Natural killer cell (primary cell): ENCODE results near the gene FXYD7. TPM values are rescaled to one million over a fixed set of nuclear protein-coding genes. Genes with fewer than 3 reads are reported as not detected.

ENCODE experiments used
- ATAC-seq, 3 donors: fragments of 150-1000 bp in 2 of 3; fragments of 200-7000 bp in 1 of 3; cut with Tn5 transposase; 1 replicate in 1 of 3; 2 replicates in 2 of 3; pipeline ENCODE4 v1.10.0; 2021; ENCODE audit warnings: mild to moderate bottlenecking in 2 of 3, moderate library complexity in 2 of 3
- DNase-seq, 2 donors: peaks; one replicate each; pipeline versions ENCODE4 v3.0.0 to v3.0.0-alpha.2; 2013 to 2021; ENCODE audit warnings: mixed read lengths in 1 of 2
- H3K27ac ChIP-seq: one replicate; pipeline ENCODE4 v1.5.1; 2013; ENCODE audit warnings: mild to moderate bottlenecking, low read length
- H3K27me3 ChIP-seq: one replicate; pipeline ENCODE4 v1.6.1; 2013; ENCODE audit warnings: low read length; ENCODE audit not compliant: control insufficient read depth, insufficient read depth
- H3K36me3 ChIP-seq: one replicate; pipeline ENCODE4 v1.6.1; 2013; ENCODE audit warnings: low read length; ENCODE audit not compliant: control insufficient read depth, insufficient read depth
- H3K4me1 ChIP-seq: one replicate; pipeline ENCODE4 v1.6.1; 2013; ENCODE audit warnings: low read length; ENCODE audit not compliant: control insufficient read depth, insufficient read depth
- H3K4me3 ChIP-seq: one replicate; pipeline ENCODE4 v1.5.1; 2013; ENCODE audit warnings: low read length
- H3K9me3 ChIP-seq: one replicate; pipeline ENCODE4 v1.6.1; 2013; ENCODE audit warnings: low read length; ENCODE audit not compliant: control insufficient read depth, insufficient read depth
- H3K27ac Mint-ChIP-seq, 2 donors: one replicate each; pipeline ENCODE4 v1.8.0; 2022; ENCODE audit warnings: mild to moderate bottlenecking in 2 of 2, mixed read lengths in 2 of 2, moderate library complexity in 1 of 2
- H3K27me3 Mint-ChIP-seq, 2 donors: one replicate each; pipeline ENCODE4 v1.8.0; 2022; ENCODE audit warnings: low read depth in 2 of 2, mixed read lengths in 2 of 2
- H3K36me3 Mint-ChIP-seq: one replicate; pipeline ENCODE4 v1.8.0; 2022; ENCODE audit warnings: mixed read lengths
- H3K4me1 Mint-ChIP-seq, 2 donors: one replicate each; pipeline ENCODE4 v1.8.0; 2022; ENCODE audit warnings: mixed read lengths in 2 of 2
- H3K4me3 Mint-ChIP-seq: one replicate; pipeline ENCODE4 v1.8.0; 2022; ENCODE audit warnings: mild to moderate bottlenecking, moderate library complexity, mixed read lengths
- H3K9me3 Mint-ChIP-seq, 2 donors: one replicate each; pipeline ENCODE4 v1.8.0; 2022; ENCODE audit warnings: mixed read lengths in 2 of 2
- WGBS: methylation state at CpG from one replicate; pipeline ENCODE4 v1.1.7; 2013; ENCODE audit warnings: missing lambda C conversion rate; ENCODE audit not compliant: insufficient coverage; 5-methylcytosine and 5-hydroxymethylcytosine counted together
- intact Hi-C: fragments of 100-400 bp; cut with micrococcal nuclease; formaldehyde crosslinking; loops from one replicate; pipeline ENCODE4 v1.14.2; 2022
- total RNA-seq, 4 donors: library from RNA; stranded (reverse); fragments of 120-200 nt in 1 of 4; gene quantifications; one replicate each; pipeline versions ENCODE4 v1.2.3 to v1.2.4, GENCODE V29; 2013 to 2022
- TF ChIP-seq, protein P1 (sequence below): fragments of 200-600 bp; IDR thresholded peaks from one replicate; pipeline ENCODE4 v1.8.0; 2022; ENCODE audit warnings: antibody characterized with exemption

Gene FXYD7, protein sequence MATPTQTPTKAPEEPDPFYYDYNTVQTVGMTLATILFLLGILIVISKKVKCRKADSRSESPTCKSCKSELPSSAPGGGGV
- 1 to 10 TPM; 4.0 to 5.4 (median 4.9) TPM for total RNA-seq
- total RNA-seq (2013): 7.9 TPM

DNA sequence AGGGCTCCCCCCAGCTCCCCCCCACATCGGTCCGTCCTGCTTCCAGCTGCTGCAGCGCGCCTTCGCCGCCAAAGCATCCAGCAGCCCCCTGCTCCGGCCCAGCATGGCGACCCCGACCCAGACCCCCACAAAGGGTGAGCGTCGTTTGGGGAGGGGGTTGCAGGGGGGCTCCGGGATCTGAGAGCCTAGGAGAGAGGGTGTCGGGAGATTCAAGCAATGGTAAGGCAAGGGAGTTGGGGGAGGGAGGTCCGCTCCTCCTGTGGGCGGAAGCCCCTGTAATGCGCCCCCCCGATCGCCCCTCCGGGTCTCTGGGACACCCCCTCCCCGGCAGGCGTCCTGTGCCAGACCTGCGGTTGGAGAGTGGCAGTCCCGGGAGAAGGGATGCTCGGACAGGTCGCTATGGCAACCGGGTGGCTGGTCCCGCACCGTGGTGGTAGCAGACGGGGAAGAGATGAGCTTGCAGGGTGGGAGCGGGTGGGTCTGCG, at the start of gene FXYD7:
FXYD7 (plus strand) TSS at position 25 of the 485 bp plus-strand sequence; CDS start at position 104, 79 bp downstream.
- peak within 1 kb of the TSS; percentile 43 for H3K4me3 ChIP-seq
- H3K4me1 Mint-ChIP-seq: peaks cover 22 to 39% of the 10 kb centered on the region in 2 donors

DNA sequence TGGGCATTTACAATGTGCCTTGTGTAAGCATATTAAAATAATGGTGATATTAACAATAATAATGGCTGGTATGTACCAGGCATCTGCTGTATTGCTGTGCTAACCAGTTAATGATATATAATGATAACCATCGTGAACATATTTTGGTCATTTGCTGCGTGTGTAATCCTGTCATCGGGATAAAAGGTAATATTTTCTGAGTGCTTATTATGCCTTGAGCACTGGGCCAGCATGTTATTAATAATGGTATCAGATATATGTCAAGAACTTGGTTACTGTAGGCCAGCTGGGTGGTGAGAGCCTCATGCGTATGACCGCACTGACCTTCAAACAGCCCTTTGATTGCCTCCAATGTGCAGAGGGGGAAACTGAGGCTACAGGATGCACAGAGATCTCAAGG, 49.6 kb upstream of the FXYD7 start:
- Mint-ChIP-seq H3K27ac (no peak overlapping the region), H3K9me3 (no peaks in the 10 kb centered on the region), H3K27me3 (peaks cover 0 to 9% of the 10 kb centered on the region in 2 donors), H3K4me3 (no peak overlapping the region), H3K36me3 (no peaks in the 10 kb centered on the region), H3K4me1 (no peaks in the 10 kb centered on the region)
- H3K27me3 ChIP-seq: peaks cover 6% of the 10 kb centered on the region
- H3K27ac ChIP-seq: no peak overlapping the region
- TF ChIP-seq, protein P1, sequence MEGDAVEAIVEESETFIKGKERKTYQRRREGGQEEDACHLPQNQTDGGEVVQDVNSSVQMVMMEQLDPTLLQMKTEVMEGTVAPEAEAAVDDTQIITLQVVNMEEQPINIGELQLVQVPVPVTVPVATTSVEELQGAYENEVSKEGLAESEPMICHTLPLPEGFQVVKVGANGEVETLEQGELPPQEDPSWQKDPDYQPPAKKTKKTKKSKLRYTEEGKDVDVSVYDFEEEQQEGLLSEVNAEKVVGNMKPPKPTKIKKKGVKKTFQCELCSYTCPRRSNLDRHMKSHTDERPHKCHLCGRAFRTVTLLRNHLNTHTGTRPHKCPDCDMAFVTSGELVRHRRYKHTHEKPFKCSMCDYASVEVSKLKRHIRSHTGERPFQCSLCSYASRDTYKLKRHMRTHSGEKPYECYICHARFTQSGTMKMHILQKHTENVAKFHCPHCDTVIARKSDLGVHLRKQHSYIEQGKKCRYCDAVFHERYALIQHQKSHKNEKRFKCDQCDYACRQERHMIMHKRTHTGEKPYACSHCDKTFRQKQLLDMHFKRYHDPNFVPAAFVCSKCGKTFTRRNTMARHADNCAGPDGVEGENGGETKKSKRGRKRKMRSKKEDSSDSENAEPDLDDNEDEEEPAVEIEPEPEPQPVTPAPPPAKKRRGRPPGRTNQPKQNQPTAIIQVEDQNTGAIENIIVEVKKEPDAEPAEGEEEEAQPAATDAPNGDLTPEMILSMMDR: no peak
- no peak for DNase-seq
- no peaks in the 10 kb centered on the region for H3K36me3 ChIP-seq
- peaks cover 4% of the 10 kb centered on the region for H3K4me1 ChIP-seq
- intact Hi-C loops: no loop called here
- H3K4me3 ChIP-seq: no peak overlapping the region
- no peak for ATAC-seq
- no peaks in the 10 kb centered on the region for H3K9me3 ChIP-seq
- WGBS: 97% methylated on average over 5 of the region's 5 CpGs

More for the DNA sequence above, at the start of gene FXYD7:
- Mint-ChIP-seq H3K27ac (peak within 1 kb of the TSS in 1 of 2 donors; percentile 80), H3K9me3 (no peaks in the 10 kb centered on the region), H3K4me3 (peak within 1 kb of the TSS; percentile 81), H3K36me3 (no peaks in the 10 kb centered on the region), H3K27me3 (peaks cover 0 to 13% of the 10 kb centered on the region in 2 donors)
- TF ChIP-seq, protein P1: peak; percentile 50
- H3K36me3 ChIP-seq: no peaks in the 10 kb centered on the region
- intact Hi-C loops: loop anchor here (1.0 to 5.0 kb wide), 3 partner anchors 69 to 171 kb away; no protein-coding TSS in a partner anchor
- ATAC-seq (no peak), DNase-seq (peak in 1 of 2 donors; percentile 46)
- H3K27ac ChIP-seq: no peak within 1 kb of the TSS
- H3K27me3 ChIP-seq: peaks cover 11% of the 10 kb centered on the region
- H3K9me3 ChIP-seq: no peaks in the 10 kb centered on the region
- WGBS: 6% methylated on average over 26 of the region's 31 CpGs
- peaks cover 46% of the 10 kb centered on the region for H3K4me1 ChIP-seq

- H3K4me1 Mint-ChIP-seq: no peaks in the 10 kb centered on the region
- no peak overlapping the region for H3K27ac Mint-ChIP-seq
- H3K27me3 Mint-ChIP-seq: peaks cover 0 to 9% of the 10 kb centered on the region in 2 donors
- intact Hi-C loops: no loop called here
- H3K4me1 ChIP-seq: peaks cover 4% of the 10 kb centered on the region
- no peak overlapping the region for H3K4me3 ChIP-seq
- H3K4me3 Mint-ChIP-seq: no peak overlapping the region
- H3K9me3 ChIP-seq: no peaks in the 10 kb centered on the region
- no peak overlapping the region for H3K27ac ChIP-seq
- no peak for ATAC-seq
- 85% methylated on average over 11 of the region's 11 CpGs for WGBS
- DNase-seq: no peak
- peaks cover 6% of the 10 kb centered on the region for H3K27me3 ChIP-seq
- TF ChIP-seq, protein P1: no peak
- no peaks in the 10 kb centered on the region for H3K36me3 Mint-ChIP-seq
- no peaks in the 10 kb centered on the region for H3K36me3 ChIP-seq
- H3K9me3 Mint-ChIP-seq: no peaks in the 10 kb centered on the region
Observed at GRCh38 chr19:35093941-35094647, 49.0 kb upstream of the FXYD7 start.
